NB4 (cell line): ENCODE results near the gene RPL12.

ENCODE experiments used
- CTCF ChIP-seq: IDR thresholded peaks from one replicate; pipeline ENCODE4 v1.5.1; 2012; ENCODE audit warnings: low read depth, low read length
- MYC ChIP-seq: IDR thresholded peaks from 2 replicates; pipeline ENCODE4 v1.6.1; 2011; ENCODE audit warnings: low read depth, low read length
- POLR2A ChIP-seq: IDR thresholded peaks from 2 replicates; pipeline ENCODE4 v1.6.1; 2011; ENCODE audit warnings: mild to moderate bottlenecking; ENCODE audit not compliant: insufficient read length; ENCODE audit errors: extremely low read depth
- TF ChIP-seq, protein P1 (sequence below): IDR thresholded peaks from 2 replicates; pipeline ENCODE4 v1.6.1; 2011; ENCODE audit warnings: low read depth, low read length

GRCh38 chr9:127444921-127445850 lies 6.0 kb downstream of the RPL12 start:
- TF ChIP-seq CTCF = no peak
- TF ChIP-seq, protein P1, sequence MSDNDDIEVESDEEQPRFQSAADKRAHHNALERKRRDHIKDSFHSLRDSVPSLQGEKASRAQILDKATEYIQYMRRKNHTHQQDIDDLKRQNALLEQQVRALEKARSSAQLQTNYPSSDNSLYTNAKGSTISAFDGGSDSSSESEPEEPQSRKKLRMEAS = no peak
- no peak for TF ChIP-seq POLR2A
- no peak for TF ChIP-seq MYC
